Activated T-cell treated with anti-CD3 and anti-CD28 coated beads, Interleukin-2, amount 50 U/mL, for 24 hours (primary cell): ENCODE data around the gene GPAT2.
"Not testable (repeated sequence)": the region's sequence is repeated elsewhere in the genome, so short reads cannot be mapped to it uniquely, and the experiment has no call there.

ENCODE experiments used
- DNase-seq: peaks from one replicate; pipeline ENCODE4 v3.0.0-alpha.2; 2020
- H3K27ac Mint-ChIP-seq: 2 replicates; pipeline ENCODE4 v1.8.0; 2020; ENCODE audit warnings: mild to moderate bottlenecking, mixed read lengths
- H3K27me3 Mint-ChIP-seq: 2 replicates; pipeline ENCODE4 v1.8.0; 2020; ENCODE audit warnings: mixed read lengths
- H3K36me3 Mint-ChIP-seq: 2 replicates; pipeline ENCODE4 v1.8.0; 2020; ENCODE audit warnings: low read depth, mixed read lengths
- H3K4me1 Mint-ChIP-seq: 2 replicates; pipeline ENCODE4 v1.8.0; 2020; ENCODE audit warnings: low read depth, mixed read lengths
- H3K4me3 Mint-ChIP-seq: 2 replicates; pipeline ENCODE4 v1.8.0; 2020; ENCODE audit warnings: mild to moderate bottlenecking, moderate library complexity, mixed read lengths
- H3K9me3 Mint-ChIP-seq: 2 replicates; pipeline ENCODE4 v1.8.0; 2020; ENCODE audit warnings: mixed read lengths

The GPAT2 gene

DNA sequence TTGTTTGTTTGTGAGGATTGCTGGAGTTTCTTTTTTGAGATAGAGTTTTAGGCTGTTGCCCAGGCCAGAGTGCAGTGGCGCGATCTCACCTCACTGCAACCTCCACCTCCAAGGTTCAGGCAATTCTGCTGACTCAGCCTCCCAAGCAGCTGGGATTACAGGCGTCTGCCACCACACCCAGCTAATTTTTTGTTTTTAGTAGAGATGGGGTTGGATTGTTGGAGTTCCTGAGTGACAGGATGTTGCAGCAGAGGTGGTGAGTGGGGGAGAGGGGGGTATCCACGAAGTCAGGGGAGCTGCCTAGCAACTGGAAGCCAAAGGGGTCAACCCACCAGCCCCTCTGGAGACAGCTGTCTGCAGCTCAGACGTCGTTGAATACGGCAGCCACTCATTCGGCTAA lies 35.2 kb upstream of the GPAT2 start:
- not testable (repeated sequence) for H3K4me3 Mint-ChIP-seq, H3K4me1 Mint-ChIP-seq, H3K36me3 Mint-ChIP-seq, H3K9me3 Mint-ChIP-seq, DNase-seq, H3K27ac Mint-ChIP-seq, H3K27me3 Mint-ChIP-seq

DNA sequence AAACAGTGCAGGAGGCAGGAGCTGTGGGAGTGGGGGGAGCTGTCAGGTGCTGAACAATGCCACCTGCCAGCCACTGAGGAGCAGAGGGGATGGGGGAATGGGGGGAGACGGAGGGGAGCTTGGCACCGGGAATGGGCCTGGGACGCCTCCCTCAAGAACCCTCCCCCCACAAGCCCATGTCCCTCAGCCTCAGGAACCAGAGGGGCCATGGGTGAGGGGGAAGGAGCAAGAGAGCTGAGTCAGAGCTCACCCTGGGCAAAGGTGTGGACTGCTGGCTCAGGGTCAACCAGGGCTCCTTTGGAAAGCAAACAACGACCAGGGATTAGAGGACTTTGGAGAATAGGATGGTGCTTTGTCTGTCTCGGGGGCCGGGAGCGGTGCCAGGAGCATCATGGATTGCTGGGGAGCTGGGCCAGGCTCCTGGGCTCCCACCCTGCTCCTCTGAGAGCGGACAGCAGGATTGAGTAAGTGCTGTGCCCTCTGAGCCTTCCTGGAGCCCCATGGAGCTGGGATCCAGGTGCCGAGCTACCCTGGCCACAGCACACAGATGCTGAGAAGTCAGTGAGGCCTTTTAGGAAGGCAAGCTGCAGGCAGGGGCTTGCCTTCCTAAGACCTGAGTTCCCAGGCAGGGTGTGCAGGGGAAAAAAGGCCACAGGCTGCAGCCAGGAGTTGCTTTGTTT lies 33.3 kb upstream of the GPAT2 start:
- not testable (repeated sequence) for H3K9me3 Mint-ChIP-seq, H3K27me3 Mint-ChIP-seq, H3K27ac Mint-ChIP-seq, H3K4me1 Mint-ChIP-seq, H3K4me3 Mint-ChIP-seq, H3K36me3 Mint-ChIP-seq
- DNase-seq, result peak; percentile 7

DNA sequence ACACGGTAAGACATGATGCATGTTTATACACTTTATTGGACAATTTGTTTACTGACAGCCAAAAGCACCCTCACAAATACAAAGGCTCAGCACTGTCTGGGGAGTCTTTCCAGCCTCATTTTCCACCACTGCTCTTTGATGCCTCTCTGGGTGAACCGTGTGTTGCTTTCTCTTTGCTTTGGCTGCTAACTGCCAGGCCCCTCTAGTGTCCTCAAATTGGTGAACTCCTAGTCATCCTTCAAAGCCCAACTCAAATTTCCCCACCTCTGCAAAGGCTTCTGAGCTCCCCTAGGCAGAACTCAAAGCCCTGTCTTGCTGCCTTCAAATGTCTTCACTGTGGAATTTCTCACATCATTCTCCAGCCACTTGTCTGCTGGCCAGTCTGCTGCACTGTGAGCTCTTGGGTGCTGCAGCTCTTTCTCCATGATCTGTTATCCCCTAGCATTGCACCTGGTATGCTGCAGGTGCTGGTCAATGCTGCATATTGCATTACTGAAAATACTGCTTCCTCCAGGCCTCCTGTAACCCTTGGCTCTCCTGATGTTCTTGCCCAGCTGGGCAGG lies 32.5 kb upstream of the GPAT2 start:
- H3K9me3 Mint-ChIP-seq, H3K4me3 Mint-ChIP-seq, H3K27me3 Mint-ChIP-seq, H3K27ac Mint-ChIP-seq, H3K36me3 Mint-ChIP-seq, H3K4me1 Mint-ChIP-seq: not testable (repeated sequence)
- DNase-seq, result peak; percentile 2

DNA sequence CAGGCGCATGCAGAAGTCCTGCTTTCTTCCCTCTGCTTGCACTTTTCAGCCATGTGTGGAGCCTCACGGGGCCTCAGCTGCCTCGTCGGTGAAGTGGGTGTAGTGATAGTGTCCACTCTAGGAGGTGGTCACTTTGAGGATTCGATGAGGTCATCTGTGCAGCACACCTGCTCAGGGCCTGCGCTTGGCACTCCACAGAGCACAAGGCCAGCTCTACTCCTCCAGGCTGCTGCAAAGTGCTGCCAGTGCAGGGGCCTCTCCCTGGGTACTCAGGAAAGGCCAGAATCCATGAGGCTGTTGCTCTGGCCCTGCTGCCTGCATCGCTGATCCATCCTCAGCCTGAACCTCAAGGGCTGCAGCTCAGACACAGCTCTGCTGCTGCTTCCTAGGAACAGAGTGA lies 31.8 kb upstream of the GPAT2 start:
- H3K9me3 Mint-ChIP-seq, H3K36me3 Mint-ChIP-seq, H3K27me3 Mint-ChIP-seq, H3K27ac Mint-ChIP-seq, H3K4me3 Mint-ChIP-seq, DNase-seq, H3K4me1 Mint-ChIP-seq: not testable (repeated sequence)

DNA sequence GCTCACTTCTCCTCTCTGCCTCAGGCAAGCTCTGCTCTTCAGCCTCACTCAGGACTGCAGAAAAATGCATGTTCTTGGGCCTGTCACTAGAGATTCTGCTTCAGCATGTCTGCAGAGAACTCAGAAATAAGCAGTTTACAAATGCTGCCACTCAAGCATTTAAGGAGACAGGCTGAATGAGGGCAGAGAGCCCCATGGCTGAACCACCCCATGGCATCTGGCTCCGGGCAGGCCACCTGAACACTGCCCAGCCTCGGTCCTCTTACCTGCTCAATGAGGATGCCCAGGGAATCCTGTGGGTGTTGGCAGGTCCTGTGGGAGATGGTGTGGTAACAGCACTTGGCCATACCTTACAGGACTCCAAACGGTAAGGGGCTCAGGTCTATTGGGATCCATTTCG lies 31.2 kb upstream of the GPAT2 start:
- H3K36me3 Mint-ChIP-seq, H3K27me3 Mint-ChIP-seq, H3K4me1 Mint-ChIP-seq, H3K9me3 Mint-ChIP-seq, H3K27ac Mint-ChIP-seq, H3K4me3 Mint-ChIP-seq: not testable (repeated sequence)
- DNase-seq, result peak; percentile 18

DNA sequence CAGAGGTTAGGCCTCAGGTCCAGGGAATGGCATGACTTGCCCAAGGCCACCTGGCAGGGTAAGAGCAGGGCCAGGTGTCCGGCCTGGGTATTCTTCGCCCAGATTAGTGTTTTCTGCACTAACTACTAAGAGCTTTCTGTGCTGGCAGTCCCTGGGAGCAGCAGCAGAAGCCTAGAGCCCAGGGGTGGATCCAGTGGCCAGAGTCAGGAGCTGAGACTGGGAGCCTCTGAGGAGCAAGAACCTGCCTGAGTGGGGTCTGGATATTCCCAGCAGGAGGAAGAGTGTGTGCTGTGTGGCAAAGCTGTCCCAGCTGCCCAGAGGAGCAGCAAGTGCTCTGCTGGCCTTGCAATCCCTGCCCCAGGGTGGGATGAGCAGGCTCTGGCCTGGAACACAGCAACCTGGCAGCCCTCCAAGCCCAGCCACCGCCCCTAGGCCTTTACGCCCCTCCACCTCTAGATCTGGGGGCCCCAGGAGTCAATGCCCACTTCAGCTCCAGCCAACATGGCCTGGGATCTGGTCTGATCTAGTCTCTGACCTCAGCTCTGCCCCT lies 30.7 kb upstream of the GPAT2 start:
- Mint-ChIP-seq H3K9me3 (no peaks in the 10 kb centered on the region), H3K4me1 (peaks cover 5% of the 10 kb centered on the region), H3K36me3 (no peaks in the 10 kb centered on the region), H3K4me3 (no peak overlapping the region), H3K27ac (no peak overlapping the region), H3K27me3 (no peaks in the 10 kb centered on the region)
- no peak for DNase-seq

DNA sequence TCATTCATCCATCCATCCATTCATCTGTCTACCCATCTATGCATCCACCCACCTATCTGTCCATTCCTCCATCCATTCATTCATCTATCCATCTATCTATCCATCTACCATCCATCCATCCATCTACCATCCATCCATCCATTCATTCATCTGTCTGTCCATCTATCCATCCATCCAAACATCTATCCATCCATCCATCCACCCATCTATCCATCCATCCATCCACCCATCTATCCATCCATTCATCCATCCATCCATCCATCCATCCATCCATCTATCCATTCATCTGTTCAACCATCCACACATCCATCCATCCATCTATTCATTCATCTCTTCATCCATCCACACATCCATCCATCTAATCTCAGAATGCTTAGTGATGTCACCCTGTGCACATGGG lies 30.0 kb upstream of the GPAT2 start:
- H3K4me1 Mint-ChIP-seq, H3K9me3 Mint-ChIP-seq, H3K36me3 Mint-ChIP-seq, H3K27ac Mint-ChIP-seq, H3K27me3 Mint-ChIP-seq, H3K4me3 Mint-ChIP-seq, DNase-seq: not testable (repeated sequence)

DNA sequence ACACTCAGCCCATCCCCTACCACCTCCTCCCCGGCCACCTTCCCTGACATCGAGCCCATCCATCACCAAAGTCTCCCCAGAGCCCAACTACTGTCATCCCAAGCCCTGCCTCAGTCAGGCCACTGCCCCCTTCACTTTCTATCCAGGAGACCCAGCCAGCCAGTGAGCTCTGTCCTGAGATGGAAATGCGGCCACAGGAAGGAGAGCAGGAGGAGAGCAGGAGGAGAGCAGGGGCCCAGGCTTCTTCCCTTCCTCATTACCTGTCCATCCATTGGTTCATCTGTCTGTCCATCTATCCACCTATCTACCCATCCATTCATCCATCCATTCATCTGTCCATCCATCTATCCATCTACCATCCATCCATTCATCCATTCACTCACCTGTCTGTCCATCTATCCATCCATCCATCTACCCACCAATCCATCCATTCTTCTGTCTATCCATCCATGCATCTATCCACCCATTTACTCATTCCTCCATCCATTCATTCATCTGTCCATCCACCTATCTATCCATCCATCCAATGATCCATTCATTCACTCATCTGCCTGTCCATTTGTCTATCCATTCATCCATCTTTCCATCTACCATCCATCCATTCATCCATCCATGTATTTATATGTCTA lies 29.4 kb upstream of the GPAT2 start:
- H3K27ac Mint-ChIP-seq, H3K4me1 Mint-ChIP-seq, H3K27me3 Mint-ChIP-seq, H3K4me3 Mint-ChIP-seq, H3K36me3 Mint-ChIP-seq, DNase-seq, H3K9me3 Mint-ChIP-seq: not testable (repeated sequence)

DNA sequence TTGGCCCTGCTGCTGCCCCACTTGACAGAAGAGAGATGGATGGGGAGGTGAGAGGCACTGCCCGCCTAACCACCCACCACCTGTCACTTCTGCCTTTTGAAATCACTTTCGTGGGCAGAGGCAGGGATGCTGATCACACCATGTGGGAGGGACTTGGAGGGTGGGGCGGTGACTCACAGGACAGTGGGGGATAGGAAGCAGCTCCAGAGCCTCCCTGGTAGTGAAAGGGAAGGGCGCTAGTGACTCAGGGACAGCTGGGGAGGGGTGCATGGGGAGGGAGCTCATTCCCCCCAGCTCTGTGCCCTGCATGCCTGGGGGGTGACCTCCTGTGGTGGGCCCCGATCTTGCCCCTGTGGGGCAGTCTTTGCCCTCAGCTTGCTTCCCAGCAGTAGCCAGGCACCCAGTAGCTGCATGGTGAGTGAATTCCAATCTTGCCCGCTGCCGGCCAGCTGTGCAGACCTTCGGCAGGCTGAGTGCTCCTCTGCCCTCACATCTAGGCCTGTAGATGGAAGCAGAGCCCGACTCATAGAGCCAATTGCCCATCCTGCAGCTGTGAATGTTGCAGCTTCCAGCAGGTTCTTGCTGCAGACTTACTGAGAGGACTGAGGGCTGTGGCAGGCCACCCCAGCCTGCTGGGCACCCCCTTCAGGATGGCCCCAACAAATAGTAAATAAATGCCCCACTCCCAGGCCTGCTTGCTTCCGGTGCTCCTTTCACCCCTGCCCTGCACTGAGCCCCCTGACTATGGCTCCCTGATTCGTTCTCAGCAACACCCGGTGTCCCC lies 28.6 kb upstream of the GPAT2 start:
- H3K27me3 Mint-ChIP-seq, H3K9me3 Mint-ChIP-seq, H3K27ac Mint-ChIP-seq, H3K4me3 Mint-ChIP-seq, H3K4me1 Mint-ChIP-seq, H3K36me3 Mint-ChIP-seq, DNase-seq: not testable (repeated sequence)

DNA sequence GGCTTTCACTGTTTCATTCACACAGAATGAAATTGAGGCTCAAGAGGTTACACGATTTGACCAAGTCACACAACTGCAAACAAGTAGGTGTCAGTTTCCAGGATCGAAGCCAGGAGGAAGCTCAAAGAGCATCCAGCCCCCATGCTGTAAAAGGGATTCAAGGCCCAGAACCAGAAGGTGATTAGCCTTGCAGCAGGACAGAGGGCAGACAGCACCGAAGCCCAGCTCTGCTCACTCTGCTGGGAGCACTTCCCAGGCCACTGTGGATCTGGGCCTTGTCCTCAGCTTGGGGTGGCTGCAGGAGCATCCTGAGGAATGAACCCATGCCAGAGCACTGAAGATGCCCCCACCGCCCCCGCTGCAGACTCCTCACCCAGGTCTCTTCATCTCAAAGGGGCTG lies 27.8 kb upstream of the GPAT2 start:
- not testable (repeated sequence) for H3K27ac Mint-ChIP-seq

DNA sequence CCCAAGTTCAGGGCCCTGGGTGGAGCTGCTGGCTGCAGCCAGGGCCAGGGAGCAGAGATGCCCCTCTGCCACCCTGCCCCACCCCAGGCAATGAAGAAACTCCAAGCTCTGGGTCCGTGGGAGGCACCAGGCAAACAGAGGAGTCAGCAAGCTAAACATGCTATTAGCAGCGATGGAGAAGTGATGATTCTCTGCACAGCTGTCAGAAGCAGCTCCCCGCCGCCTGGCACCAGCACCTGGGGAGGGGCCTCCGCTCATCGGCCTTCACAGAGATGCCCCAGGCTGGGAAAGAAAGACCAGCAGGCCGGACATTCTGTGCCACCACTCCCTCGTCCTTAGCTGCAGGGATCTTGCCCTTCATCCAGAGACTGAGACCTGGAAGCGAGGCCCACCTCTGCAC lies 27.2 kb upstream of the GPAT2 start:
- H3K27me3 Mint-ChIP-seq, H3K4me1 Mint-ChIP-seq, H3K27ac Mint-ChIP-seq, H3K36me3 Mint-ChIP-seq, H3K4me3 Mint-ChIP-seq, H3K9me3 Mint-ChIP-seq: not testable (repeated sequence)
- peak; percentile 3 for DNase-seq

More for the DNA sequence above, 27.8 kb upstream of the GPAT2 start:
- H3K36me3 Mint-ChIP-seq, H3K4me3 Mint-ChIP-seq, H3K27me3 Mint-ChIP-seq, H3K4me1 Mint-ChIP-seq, DNase-seq, H3K9me3 Mint-ChIP-seq: not testable (repeated sequence)

DNA sequence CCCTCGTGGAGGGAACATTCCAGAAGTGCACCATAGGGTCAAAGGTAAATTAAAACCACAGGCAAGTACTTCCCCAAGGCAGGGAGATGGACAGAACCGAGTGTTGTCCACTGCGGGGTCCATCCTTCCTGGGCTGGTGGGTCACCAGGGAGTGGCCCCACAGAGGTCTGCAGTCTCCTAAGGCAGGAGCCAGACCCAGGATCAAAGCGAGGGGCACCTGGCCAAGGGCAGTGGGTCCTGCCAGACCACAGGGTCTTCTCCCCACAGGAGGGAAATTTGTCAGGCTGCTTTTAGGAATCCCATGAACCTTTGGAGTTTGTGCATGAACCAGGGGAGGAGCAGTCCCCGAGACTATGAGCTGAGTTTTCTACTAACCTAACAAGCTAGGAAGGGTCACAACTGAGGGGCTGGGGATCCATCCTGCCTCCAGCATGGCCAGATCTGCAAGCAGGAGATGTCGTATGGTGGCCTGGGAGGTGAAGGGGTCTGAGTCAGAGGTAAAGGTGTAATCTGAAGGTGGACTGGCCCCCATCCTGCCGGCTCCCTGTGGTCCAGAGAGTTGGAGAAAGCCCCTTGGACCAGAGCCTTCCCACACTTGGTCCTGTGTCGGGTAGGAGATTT lies 26.6 kb upstream of the GPAT2 start:
- not testable (repeated sequence) for H3K27ac Mint-ChIP-seq, H3K4me1 Mint-ChIP-seq, H3K27me3 Mint-ChIP-seq, H3K36me3 Mint-ChIP-seq, H3K9me3 Mint-ChIP-seq, H3K4me3 Mint-ChIP-seq
- DNase-seq, result peak; percentile 7

DNA sequence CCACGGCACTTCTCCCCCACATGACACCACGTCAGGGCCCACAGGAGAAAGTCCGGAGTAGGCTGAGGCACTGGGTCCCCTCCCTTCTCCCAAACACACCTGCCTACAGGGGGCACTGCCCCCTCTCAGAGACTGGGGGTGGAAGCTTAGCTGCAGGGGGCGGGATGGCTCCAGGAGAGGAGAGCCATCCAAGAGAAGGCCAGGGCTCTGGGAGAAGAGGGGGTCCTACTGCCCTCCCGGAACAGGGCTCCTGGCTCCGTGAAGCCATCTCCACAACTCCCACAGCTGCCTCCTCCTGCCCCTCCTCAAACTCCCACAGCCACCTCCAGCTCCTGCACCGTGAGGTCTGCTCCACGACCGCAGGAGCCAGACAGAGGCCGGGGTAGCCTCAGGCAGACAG lies 25.6 kb upstream of the GPAT2 start:
- H3K36me3 Mint-ChIP-seq, H3K27me3 Mint-ChIP-seq, H3K27ac Mint-ChIP-seq, H3K4me3 Mint-ChIP-seq, H3K9me3 Mint-ChIP-seq, H3K4me1 Mint-ChIP-seq: not testable (repeated sequence)
- DNase-seq, result peak; percentile 27

DNA sequence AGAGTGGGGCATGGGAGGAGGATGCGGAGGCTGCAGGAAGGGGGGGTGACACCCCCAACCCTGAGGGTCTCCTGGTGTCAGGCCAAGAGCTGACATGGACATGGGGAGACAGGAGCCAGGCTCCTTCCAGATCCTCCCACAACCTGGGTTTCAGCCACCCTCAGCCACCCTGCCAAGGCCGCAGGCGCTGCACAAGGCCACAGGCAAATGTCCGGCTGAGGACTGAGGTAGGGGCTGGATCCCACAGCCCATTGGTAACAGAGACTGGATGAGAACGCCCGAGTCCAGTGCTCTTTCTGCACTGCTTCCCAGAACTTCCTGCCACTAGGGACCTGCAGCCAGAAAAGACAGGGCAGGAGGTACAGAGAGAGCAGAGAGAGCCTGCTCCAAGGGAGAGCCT lies 24.7 kb upstream of the GPAT2 start:
- H3K27me3 Mint-ChIP-seq, H3K4me3 Mint-ChIP-seq, H3K36me3 Mint-ChIP-seq, H3K9me3 Mint-ChIP-seq, H3K27ac Mint-ChIP-seq, H3K4me1 Mint-ChIP-seq: not testable (repeated sequence)
- peak; percentile 19 for DNase-seq

DNA sequence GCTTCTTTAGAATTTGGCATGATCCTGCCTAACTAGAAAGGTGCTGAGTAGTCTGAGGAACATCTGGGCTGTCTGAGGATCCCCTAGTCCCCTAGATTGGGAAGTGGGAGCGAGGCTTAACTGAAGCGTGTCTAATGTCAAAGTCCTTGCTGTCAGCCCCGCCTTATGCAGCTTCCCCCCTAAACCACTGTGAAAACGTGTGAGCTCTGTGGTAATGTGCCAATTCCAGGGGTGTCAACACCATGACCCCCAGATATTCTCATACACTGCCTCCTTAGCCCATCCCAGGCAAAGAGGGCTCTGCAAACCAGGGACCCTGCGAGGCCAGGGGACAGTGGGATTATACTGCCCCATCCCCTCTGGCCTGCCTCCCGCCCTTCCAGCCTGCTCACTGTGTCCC lies 21.1 kb upstream of the GPAT2 start:
- H3K4me1 Mint-ChIP-seq, DNase-seq, H3K27ac Mint-ChIP-seq, H3K36me3 Mint-ChIP-seq, H3K9me3 Mint-ChIP-seq, H3K4me3 Mint-ChIP-seq, H3K27me3 Mint-ChIP-seq: not testable (repeated sequence)
